GM18526 (cell line): ENCODE measurements around the gene CELA3B.
"Not testable (repeated sequence)": the region's sequence is repeated elsewhere in the genome, so short reads cannot be mapped to it uniquely, and the experiment has no call there.

Source experiments
- POLR2A ChIP-seq: IDR thresholded peaks from 3 replicates; pipeline ENCODE4 v1.6.1; 2011; ENCODE audit not compliant: insufficient read length; ENCODE audit errors: extremely low read depth

Gene CELA3B, protein sequence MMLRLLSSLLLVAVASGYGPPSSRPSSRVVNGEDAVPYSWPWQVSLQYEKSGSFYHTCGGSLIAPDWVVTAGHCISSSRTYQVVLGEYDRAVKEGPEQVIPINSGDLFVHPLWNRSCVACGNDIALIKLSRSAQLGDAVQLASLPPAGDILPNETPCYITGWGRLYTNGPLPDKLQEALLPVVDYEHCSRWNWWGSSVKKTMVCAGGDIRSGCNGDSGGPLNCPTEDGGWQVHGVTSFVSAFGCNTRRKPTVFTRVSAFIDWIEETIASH

DNA sequence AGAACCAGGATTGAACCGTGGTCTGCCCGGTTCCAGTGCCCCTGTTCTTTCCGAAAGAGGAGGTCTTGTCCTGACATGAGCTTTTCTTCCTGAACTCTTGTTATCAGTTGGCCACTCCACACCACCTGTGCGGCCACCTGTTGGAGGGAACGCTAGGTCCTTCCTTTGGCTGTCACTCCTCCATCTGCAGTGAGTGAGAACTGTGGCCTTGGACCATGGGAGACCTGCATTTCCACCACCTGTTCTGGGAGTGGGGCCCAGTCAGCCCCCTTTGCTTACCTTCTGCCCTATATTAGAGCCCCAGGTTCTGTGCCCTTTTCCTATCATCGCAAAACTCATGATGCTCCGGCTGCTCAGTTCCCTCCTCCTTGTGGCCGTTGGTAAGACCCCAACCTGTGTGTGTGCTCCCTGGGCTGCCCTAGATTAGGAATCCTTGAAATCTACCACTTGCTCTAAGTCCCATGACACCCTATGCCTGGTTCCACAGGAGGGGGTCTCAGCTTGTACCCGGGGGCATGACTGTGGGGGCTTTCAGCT, at the start of gene CELA3B:
CELA3B (plus strand) TSS at position 320 of the 537 bp plus-strand sequence; CDS start at position 338, 18 bp downstream.
- TF ChIP-seq POLR2A = not testable (repeated sequence)

DNA sequence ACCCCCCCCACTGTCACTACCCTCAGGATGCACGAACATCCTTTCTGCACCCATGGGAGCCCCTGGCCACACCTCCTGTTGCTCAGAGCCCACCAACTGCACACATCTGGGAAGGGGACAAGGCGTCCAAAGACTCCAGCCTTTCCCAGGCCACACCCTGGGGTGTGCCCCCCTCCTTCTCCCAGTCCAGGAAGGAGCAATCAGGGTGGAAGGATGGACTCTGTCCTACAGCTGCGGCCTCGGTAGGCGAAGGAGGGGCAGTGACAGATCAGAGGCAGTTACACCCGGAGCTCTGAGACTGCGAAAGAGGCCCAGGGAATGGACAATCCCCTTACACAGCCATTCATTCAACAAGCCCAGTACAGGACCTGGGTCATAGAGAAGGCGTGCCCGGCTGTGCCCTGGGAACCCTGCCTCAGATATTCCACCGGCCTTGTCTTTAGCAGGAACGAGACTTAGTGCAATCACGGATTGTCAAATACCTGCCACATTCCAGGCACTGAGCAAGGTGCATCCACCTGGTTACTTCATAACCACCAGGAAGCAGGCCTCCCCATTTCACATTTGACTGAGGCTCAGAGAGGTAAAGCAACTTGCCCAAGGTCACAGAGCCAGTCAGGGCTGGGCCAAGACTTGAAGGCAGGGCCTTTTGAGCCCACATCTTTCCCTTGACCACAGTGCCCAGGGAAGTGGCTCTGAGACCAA, 49.1 kb upstream of the CELA3B start:
- no peak for TF ChIP-seq POLR2A

DNA sequence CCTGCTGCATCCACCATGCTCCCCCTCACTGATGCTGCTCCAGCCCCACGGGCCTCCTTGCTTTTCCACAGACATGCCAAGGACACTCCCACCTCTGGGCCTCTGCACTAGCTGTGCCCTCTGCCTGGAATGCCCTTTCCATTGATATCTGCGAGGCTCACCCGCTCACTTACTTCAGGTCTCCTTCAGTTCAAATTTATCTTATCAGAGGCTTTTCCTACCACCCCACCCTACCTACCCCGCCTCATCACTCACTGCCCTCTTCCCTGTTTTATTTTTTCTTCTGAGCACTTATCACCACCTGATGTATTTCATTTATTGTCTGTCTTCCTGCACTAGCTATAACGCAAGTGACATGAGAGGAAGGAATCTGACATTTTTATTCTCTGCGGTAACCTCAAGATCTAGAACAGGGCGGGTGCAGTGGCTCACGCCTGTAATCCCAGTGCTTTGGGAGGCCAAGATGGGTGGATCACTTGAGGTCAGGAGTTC, 46.7 kb upstream of the CELA3B start:
- no peak for TF ChIP-seq POLR2A

DNA sequence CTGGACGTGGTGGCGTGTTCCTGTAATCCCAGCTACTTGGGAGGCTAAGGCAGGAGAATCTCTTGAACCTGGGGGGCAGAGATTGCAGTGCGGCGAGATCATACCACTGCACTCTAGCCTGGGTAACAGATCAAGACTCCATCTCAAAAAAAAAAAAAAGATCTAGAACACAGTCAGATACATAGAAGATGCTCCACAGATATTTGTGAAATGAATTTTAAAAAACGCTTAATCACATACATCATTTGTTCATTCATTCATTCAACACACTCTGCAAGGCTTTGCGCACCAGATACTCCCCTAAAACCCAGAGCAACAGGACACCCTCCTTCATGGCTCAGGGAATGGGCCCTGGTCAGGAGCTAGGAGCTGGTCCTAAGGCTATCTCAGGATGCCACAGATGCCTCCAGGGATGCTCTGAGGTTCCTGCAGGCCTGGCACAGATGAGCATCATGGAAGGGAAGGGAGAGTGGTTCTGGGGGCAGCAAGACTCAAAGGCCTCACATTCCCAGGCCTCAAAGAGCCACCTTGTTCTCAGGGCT, 46.1 kb upstream of the CELA3B start:
- no peak for TF ChIP-seq POLR2A

DNA sequence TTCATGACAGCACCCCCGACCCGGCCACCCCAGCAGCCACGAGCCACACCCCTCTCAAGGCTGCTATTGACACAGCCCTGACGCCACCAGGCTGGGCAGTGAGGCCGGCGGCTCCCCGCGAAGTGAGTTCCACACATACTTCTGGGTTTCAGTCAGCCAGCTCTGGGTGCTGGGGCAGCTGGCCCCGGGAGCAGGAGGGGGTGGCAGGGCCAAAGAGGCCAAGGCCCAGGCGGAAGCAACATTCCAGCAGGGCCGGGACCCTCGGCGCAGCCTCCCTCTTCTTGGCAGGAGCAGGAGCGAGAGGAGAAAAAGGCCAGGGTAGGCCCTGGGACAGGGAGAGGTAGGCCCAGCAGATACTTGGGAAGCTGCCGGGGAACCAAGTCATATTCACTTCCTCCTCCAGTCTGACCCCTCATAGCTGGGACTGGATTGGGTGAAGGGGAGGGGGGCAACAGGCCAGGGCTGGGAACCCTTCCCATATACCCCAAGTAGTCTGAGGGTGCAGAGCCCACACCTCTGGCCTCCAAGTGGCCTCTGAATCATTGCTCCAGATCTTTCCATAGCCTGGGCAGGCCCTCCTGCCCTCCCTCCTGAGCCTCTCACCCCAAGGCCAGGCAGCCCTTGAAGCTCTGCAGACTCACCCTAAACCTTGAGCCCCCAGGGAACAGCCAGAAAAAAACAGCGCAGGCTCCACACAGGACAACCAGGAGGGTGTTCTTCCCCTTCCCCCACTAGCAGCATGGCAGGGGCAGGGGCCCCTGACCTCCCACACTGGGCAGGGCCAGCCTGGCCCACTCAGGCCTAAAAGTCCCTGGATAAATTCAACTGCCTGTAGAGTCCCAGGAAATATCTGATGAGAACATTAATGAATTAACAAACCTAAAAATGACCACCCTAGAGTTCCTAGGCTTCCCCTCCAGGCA, 45.4 kb upstream of the CELA3B start:
- no peak for TF ChIP-seq POLR2A

DNA sequence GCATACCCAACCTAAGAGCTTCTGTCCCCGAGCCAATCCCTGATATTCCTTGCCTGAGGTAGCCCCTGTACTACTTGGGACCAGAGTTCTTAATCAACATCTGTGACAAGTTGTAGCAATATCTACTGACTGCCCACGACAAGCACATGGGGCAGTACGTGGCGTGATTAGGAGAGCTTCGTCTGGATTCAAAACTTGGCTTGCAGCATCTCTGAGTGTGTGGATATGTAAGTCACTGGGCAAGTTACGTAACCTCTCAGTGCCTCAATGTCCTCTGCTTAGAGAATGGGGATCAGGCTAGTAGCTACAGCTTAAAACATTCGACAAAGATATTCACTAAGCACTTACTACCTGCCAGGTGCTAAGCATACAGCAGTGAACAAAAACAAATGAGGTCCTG, 44.7 kb upstream of the CELA3B start:
- TF ChIP-seq POLR2A = no peak

DNA sequence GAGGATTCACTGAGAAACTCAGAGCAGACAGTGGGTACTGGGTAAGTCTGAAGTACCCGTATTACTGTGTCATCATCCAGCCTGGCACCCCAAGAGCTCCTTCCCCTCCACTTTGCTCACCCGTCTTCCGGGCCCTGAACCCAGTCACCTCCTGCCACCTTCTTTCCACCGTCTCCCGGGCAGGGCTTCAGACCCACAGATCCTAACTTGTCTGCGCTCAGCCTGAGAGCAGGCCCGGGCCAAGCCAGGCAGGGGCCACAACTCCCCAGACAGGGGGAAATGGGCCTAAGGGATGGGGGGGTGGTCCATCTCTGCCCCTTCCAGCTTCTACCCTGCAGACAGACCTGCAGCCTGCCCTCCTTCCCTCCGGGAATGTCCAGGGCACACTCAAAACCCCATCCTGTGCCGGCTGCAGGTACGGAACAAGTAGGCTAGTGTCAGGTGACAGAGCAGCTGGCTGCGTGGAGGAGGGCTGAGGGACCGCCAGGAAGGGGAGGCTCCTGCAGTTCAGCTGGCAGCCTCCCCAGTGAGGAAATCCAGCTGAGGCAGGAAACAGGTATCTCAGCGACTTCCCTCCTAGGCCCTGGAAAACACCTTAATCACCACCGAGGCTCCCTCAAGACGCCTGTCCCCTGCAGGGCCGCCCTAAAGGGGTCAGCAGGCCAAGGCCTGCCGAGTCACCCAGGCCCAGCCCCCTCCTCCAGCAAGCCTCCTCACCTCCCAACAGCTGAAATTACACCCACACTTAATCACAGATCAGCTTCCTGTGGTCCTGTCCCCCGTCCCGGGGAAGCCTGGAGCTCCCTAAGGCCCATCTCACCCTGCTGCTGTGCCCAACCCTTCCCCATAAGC, 43.2 kb upstream of the CELA3B start:
- no peak for TF ChIP-seq POLR2A

DNA sequence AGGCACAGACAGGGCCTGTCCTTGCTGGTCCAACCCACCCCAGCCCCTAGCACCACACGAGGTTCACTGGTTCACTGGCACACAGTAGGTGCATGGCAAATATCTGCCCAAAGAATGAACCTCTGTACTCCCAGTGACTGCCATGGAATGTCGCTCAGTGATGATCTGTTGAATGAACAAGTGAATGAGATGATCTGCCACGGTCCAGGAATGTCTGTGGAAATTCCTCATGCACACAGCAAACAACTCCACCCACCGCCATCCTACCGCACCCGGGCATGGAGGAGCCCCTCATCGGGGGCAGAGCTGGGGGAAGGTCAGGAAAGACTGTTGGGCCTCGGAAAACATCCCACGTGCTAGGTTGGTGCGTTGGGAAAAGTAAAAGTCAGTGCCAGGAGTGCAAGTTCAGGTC, 41.4 kb upstream of the CELA3B start:
- no peak for TF ChIP-seq POLR2A

DNA sequence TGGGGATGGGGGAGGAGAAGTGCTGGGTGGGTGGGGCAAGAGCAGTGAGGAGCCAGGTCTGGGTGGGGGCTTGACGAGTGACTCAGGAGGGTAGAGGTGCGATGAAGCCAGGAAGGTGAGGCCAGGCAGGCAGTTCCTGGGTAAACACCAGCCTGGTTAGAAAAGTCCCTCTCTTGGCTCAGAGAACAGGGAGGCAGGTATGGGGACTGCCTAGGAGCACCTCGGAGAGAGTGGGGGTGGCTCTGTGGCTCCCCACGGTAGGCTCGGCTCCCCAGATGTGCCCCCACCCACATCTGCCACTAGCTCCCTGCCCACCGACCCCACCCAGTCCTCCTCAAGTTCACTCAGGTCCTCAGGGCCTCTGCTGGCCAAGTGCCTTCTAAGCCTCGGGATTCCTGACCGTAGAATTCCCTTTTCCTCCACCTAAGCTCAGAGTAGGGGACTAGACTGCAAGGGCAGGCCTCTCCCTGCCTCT, 40.9 kb upstream of the CELA3B start:
- TF ChIP-seq POLR2A = no peak

DNA sequence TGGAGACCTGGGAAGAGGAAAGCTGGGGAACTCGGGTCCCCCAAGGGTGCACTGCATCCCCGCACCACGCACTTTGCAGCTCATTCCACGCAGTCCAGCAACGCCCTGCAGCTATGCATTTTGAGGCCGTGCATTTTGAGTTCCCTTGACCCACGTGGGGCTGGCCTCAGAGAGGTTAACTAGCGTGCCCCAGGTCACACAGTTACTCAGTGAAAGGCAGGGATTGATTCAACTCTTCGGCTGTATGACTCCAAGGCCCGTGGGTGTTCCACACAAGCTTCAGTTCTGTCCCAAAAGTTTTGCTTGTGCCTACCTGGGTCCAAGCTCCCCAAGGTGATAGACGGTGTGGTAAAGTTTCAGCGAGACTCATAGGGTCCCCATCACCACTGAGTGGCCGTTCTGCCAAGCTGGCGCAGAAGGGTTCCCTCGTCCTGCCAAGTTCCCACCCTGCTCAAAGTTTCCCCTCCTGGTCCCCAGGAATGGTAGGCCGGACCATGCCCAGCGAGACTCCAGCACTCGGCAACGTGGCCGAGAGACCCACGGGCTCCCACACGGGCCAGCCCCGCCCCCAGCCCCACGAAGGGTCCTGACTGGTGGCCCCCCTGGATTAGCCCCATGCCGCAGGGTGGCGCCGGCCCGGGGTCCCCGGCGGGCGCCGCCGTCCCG, 40.3 kb upstream of the CELA3B start:
- TF ChIP-seq POLR2A = no peak

DNA sequence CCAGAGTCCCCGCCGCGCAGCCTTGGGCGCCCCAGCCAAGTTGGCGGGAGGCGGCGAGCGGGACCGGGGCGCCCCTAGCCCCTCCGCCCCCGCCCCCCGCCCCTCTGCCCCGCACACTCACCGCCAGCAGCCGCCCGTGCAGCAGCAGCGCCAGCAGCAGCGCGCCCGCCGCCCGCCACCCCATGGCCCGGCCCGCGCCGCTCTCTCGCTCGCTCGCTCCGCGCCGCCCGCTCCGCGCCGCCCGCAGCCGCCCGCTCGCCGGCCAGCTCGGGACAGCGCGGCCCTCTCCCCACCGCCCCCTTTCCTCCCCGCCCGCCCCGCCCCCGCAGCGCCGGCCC, 39.8 kb upstream of the CELA3B start, which contains the start of gene HSPG2:
HSPG2 (minus strand) TSS at position 277 of the 338 bp plus-strand sequence; CDS start at position 184, 93 bp downstream.
- no peak for TF ChIP-seq POLR2A

DNA sequence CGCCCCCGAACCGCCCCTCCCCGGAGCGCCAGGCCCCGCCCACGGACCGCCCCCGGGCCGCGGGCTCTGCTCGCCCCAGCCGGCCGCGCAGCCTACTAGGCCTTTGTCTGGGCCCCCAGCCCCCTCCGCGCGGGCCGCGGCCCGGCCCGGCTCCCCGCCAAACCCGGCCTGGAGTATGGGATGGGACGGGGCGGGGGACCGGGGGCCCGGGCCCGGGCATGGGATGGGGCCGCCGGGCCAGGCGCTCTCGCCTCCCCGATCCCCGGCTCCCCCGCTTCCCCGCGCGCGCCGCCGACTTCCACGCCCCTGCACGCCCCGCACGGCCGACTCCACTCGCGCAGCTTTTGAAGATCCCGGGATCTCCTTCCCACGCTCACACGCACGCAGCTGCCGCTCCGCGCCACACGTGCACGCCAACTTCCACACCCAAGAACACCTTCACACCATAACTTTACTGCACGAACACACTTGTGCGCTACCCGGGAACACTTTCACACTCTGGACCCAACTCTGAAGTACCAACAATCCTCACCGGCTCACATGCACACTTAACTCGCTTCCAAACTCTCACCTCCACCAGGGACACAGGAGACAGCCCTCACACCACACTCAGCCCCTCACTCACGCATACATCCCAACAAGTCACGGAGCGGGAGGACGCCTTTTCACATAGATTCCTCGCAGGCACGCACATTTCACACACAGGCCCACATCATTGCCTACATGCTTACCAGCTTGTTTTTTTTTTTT, 39.3 kb upstream of the CELA3B start:
- TF ChIP-seq POLR2A = no peak
